Endothelial cell of umbilical vein (primary cell): ENCODE data around the gene FAM107A. TPM values are rescaled to one million over a fixed set of nuclear protein-coding genes. Genes with fewer than 3 reads are reported as not detected.

Experiments
- BruUV-seq: library from RNA; stranded (reverse); fragments of 400-500 nt; replicated peaks from 2 replicates; lab custom pipeline; 2021; lab: Mats Ljungman, UMichigan
- CTCF ChIA-PET: fragments of 300-600, 350-600 bp; sonication (Branson Sonifier 250); formaldehyde crosslinking; loops from one replicate; lab custom pipeline; 2021; ENCODE audit warnings: antibody characterized with exemption, inconsistent platforms; lab: Charles Lee
- POLR2A ChIA-PET: fragments of 300-600, 350-600 bp; sonication (Branson Sonifier 250); formaldehyde crosslinking; loops from one replicate; lab custom pipeline; 2021; ENCODE audit warnings: antibody characterized with exemption, inconsistent platforms; lab: Charles Lee
- DNase-seq: peaks from one replicate; pipeline ENCODE4 v3.0.0-alpha.2; 2011; ENCODE audit warnings: low read depth, low spot score
- FAIRE-seq: peaks from 2 replicates; lab custom pipeline; 2011; peaks lifted over from hg19 to GRCh38; lab: Jason Lieb, UNC
- H2AFZ ChIP-seq: 2 replicates; pipeline ENCODE4 v1.6.0; 2012; ENCODE audit warnings: low read depth, low read length, control low read depth, inconsistent platforms
- H3K27ac ChIP-seq: 2 replicates; pipeline ENCODE4 v1.5.1; 2011; ENCODE audit warnings: low read depth, mild to moderate bottlenecking, control low read depth, low read length, moderate library complexity; ENCODE audit not compliant: insufficient read depth
- H3K27me3 ChIP-seq, 2 experiments: 2 replicates each; pipeline versions ENCODE4 v1.6.0 to v1.6.1; 2011; ENCODE audit warnings: low read length in 2 of 2, mixed read lengths in 1 of 2; ENCODE audit not compliant: control insufficient read depth in 2 of 2, insufficient read depth in 2 of 2
- H3K36me3 ChIP-seq, 2 experiments: 2 replicates in 1 of 2; 3 replicates in 1 of 2; pipeline ENCODE4 v1.5.1; 2011; ENCODE audit warnings: low read length in 2 of 2, mild to moderate bottlenecking in 1 of 2, moderate library complexity in 1 of 2; ENCODE audit not compliant: control insufficient read depth in 2 of 2, insufficient read depth in 2 of 2; ENCODE audit errors: extremely low read depth in 1 of 2
- H3K4me1 ChIP-seq: 3 replicates; pipeline ENCODE4 v1.5.1; 2011; ENCODE audit warnings: mild to moderate bottlenecking, low read length; ENCODE audit not compliant: control insufficient read depth, insufficient read depth; ENCODE audit errors: extremely low read depth
- H3K4me2 ChIP-seq: 2 replicates; pipeline ENCODE4 v1.6.1; 2011; ENCODE audit warnings: low read length, control low read depth, mixed read lengths; ENCODE audit not compliant: insufficient read depth
- H3K4me3 ChIP-seq, 3 experiments: fragments of 200-600 bp in 1 of 3; sonication (generic), shearing (Covaris generic) in 1 of 3; replicated peaks in 1 of 3; 2 replicates each; pipeline ENCODE4 v1.5.1; 2011 to 2016; ENCODE audit warnings: control low read depth in 3 of 3, low read length in 3 of 3, mild to moderate bottlenecking in 2 of 3, inconsistent platforms in 1 of 3, low read depth in 1 of 3, moderate library complexity in 1 of 3; ENCODE audit not compliant: insufficient read depth in 1 of 3
- H3K79me2 ChIP-seq: 2 replicates; pipeline ENCODE4 v1.6.0; 2012; ENCODE audit warnings: low read length, inconsistent platforms; ENCODE audit not compliant: control insufficient read depth, insufficient read depth
- H3K9ac ChIP-seq: replicated peaks from 2 replicates; pipeline ENCODE3; 2011; ENCODE audit warnings: low read length, control low read depth; ENCODE audit not compliant: insufficient read depth; ENCODE audit errors: extremely low read depth
- H3K9me1 ChIP-seq: replicated peaks from 3 replicates; pipeline ENCODE4 v1.6.0; 2011; ENCODE audit warnings: mild to moderate bottlenecking, low read length; ENCODE audit not compliant: control insufficient read depth, insufficient read depth; ENCODE audit errors: extremely low read depth
- H3K9me3 ChIP-seq: replicated peaks from 2 replicates; pipeline ENCODE4 v1.5.1; 2012; ENCODE audit warnings: low read length, inconsistent platforms; ENCODE audit not compliant: control insufficient read depth, insufficient read depth
- H4K20me1 ChIP-seq: replicated peaks from 2 replicates; pipeline ENCODE3; 2011; ENCODE audit warnings: mild to moderate bottlenecking, low read length; ENCODE audit not compliant: control insufficient read depth, insufficient read depth; ENCODE audit errors: extremely low read depth
- CTCF ChIP-seq, 2 donors: IDR thresholded peaks; 1 replicate in 1 of 2; 2 replicates in 1 of 2; pipeline ENCODE4 v1.5.1; 2011; ENCODE audit warnings: low read length in 2 of 2, mild to moderate bottlenecking in 2 of 2, moderate library complexity in 2 of 2, control low read depth in 1 of 2, inconsistent platforms in 1 of 2, low read depth in 1 of 2; ENCODE audit not compliant: insufficient read depth in 1 of 2; ENCODE audit errors: extremely low read depth in 1 of 2
- EZH2 ChIP-seq: IDR thresholded peaks from 2 replicates; pipeline ENCODE4 v1.6.1; 2012; ENCODE audit warnings: borderline replicate concordance, low read depth, mild to moderate bottlenecking, moderate library complexity, low read length, inconsistent platforms; ENCODE audit not compliant: severe bottlenecking
- FOS ChIP-seq: IDR thresholded peaks from 2 replicates; pipeline ENCODE4 v1.6.1; 2011; ENCODE audit warnings: mild to moderate bottlenecking, low read length, moderate library complexity, borderline replicate concordance; ENCODE audit not compliant: insufficient read depth
- GATA2 ChIP-seq: IDR thresholded peaks from 2 replicates; pipeline ENCODE4 v1.7.0; 2011; ENCODE audit warnings: low read depth, mild to moderate bottlenecking, moderate library complexity, mixed read lengths, low read length; ENCODE audit not compliant: insufficient read length, insufficient read depth
- JUN ChIP-seq: IDR thresholded peaks from 2 replicates; pipeline ENCODE4 v1.6.1; 2011; ENCODE audit warnings: borderline replicate concordance, low read depth; ENCODE audit not compliant: insufficient read length, insufficient read depth
- MAX ChIP-seq: IDR thresholded peaks from 2 replicates; pipeline ENCODE4 v1.6.1; 2011; ENCODE audit not compliant: insufficient read depth, insufficient read length
- MYC ChIP-seq: IDR thresholded peaks from one replicate; pipeline ENCODE4 v1.6.1; 2011; ENCODE audit warnings: mild to moderate bottlenecking, low read depth, low read length
- POLR2A ChIP-seq: IDR thresholded peaks from 2 replicates; pipeline ENCODE4 v1.6.1; 2012; ENCODE audit warnings: low read depth, mild to moderate bottlenecking, control low read depth, low read length
- POLR2AphosphoS5 ChIP-seq: IDR thresholded peaks from 2 replicates; pipeline ENCODE4 v1.6.1; 2012; ENCODE audit warnings: low read depth, mild to moderate bottlenecking, control low read depth, low read length, moderate library complexity; ENCODE audit not compliant: insufficient read depth
- dilution Hi-C: fragments of 300-500 bp; cut with MboI; formaldehyde crosslinking; loops from one replicate; pipeline ENCODE4 v1.15.0; 2019; ENCODE audit warnings: low sequenced_read_pairs; ENCODE audit not compliant: extremely low pct_ligation_motif_present
- intact Hi-C: fragments of 100-400 bp; cut with micrococcal nuclease; formaldehyde crosslinking; loops from one replicate; pipeline ENCODE4 v1.10.0; 2022
- polyA plus RNA-seq, 4 experiments: library from polyadenylated mRNA; depleted of rRNA in 3 of 4; stranded (reverse) in 3 of 4; unstranded in 1 of 4; fragments of >200 nt; gene quantifications; 2 replicates each; pipeline versions ENCODE4 v1.2.1 to v1.2.3, GENCODE V29; 2011 to 2012; ENCODE audit warnings: missing spikeins in 1 of 4
- total RNA-seq: library from RNA; stranded (reverse); gene quantifications from 2 replicates; pipeline ENCODE4 v1.2.3, GENCODE V29; 2021

The FAM107A gene
- total and polyA plus RNA-seq, 2 donors (not counting 3 experiments of a cell fraction or from before 2014, with no cell fraction given): 5.7 to 10.7 TPM

- Histone ChIP-seq H3K4me2 (no peak overlapping the region), H3K9me1 (no peaks in the 10 kb centered on the region), H3K4me1 (peaks cover 6% of the 10 kb centered on the region), H3K4me3 (no peak overlapping the region), H3K9me3 (no peaks in the 10 kb centered on the region), H2AFZ (no peak overlapping the region), H3K36me3 (no peaks in the 10 kb centered on the region), H3K79me2 (no peaks in the 10 kb centered on the region), H4K20me1 (no peaks in the 10 kb centered on the region), H3K9ac (no peak overlapping the region), H3K27ac (no peak overlapping the region), H3K27me3 (no peaks in the 10 kb centered on the region)
- CTCF ChIA-PET: interaction anchor here (1.2 to 3.6 kb wide), 3 partner anchors 71 to 228 kb away, joined by 4 to 18 read pairs (median 12); partner anchors contain the start of genes HTD2 and RPP14
- no peak for TF ChIP-seq POLR2A
- TF ChIP-seq GATA2: no peak
- no peak for TF ChIP-seq JUN
- TF ChIP-seq FOS: no peak
- no peak for TF ChIP-seq EZH2
- TF ChIP-seq CTCF (IDR thresholded peaks at IDR 0.05; ENCODE audit: extremely low read depth in 1 of 2, insufficient read depth in 1 of 2, low read depth in 1 of 2, low read length in 2 of 2): no peak
- no peak for TF ChIP-seq MAX
- TF ChIP-seq POLR2AphosphoS5: no peak
- no peak for TF ChIP-seq MYC
- intact Hi-C loops (no loop called here), dilution Hi-C loops (no loop called here)
- DNase-seq: no peak
- FAIRE-seq: no peak
- BruUV-seq: no TSS peak
- POLR2A ChIA-PET: no interaction called here
These were observed 42.3 kb downstream of the FAM107A start for GRCh38 chr3:58534592-58535494.
